ENCODE data around the gene GALNT18. TPM values are rescaled to one million over a fixed set of nuclear protein-coding genes. Genes with fewer than 3 reads are reported as not detected.

GALNT18 gene
- total RNA-seq, 1 experiment from 2014 or later: 1.7 TPM

- H3K9ac ChIP-seq (ENCODE audit: extremely low read depth, insufficient read length, low read length): no peak overlapping the region
- no peak overlapping the region for H4K8ac ChIP-seq (replicated peaks; ENCODE audit: insufficient read length, low read depth, low read length)
- H2BK5ac ChIP-seq (ENCODE audit: insufficient read length, low read length): no peak overlapping the region
- no CpG with 5 or more reads among the region's 3 CpGs for WGBS (ENCODE audit: extremely low coverage, insufficient read length, low lambda C conversion rate)
- no peaks in the 10 kb centered on the region for H3K23me2 ChIP-seq (ENCODE audit: insufficient read length, low read depth, low read length, poor library complexity, severe bottlenecking)
- peaks cover 16 to 18% of the 10 kb centered on the region in 2 experiments; a peak in 3 of 4 replicates for H3K4me1 Mint-ChIP-seq
- no peak overlapping the region for H2BK15ac ChIP-seq (ENCODE audit: low read depth, low read length)
- H3K4me1 ChIP-seq (ENCODE audit: insufficient read depth, low read length): no peaks in the 10 kb centered on the region; the same call in 1 of the 2 replicates
- no peak overlapping the region for H3K4me2 ChIP-seq (ENCODE audit: insufficient read depth, insufficient read length, low read length)
- no peak overlapping the region for H3K4ac ChIP-seq (ENCODE audit: low read depth, low read length)
- H3K79me1 ChIP-seq (ENCODE audit: insufficient read depth, low read depth, low read length, poor library complexity, severe bottlenecking): no peaks in the 10 kb centered on the region
- no peak overlapping the region for H4K5ac ChIP-seq (ENCODE audit: insufficient read length, low read depth, low read length)
- H3K9me3 ChIP-seq (ENCODE audit: control insufficient read depth, low read depth, low read length): no peaks in the 10 kb centered on the region
- DNase-seq: no peak
- no peak overlapping the region for H3K18ac ChIP-seq (ENCODE audit: insufficient read length, low read depth, low read length)
- H3K56ac ChIP-seq (ENCODE audit: insufficient read length, low read depth, low read length): no peak overlapping the region
- H2AK5ac ChIP-seq (ENCODE audit: insufficient read length, low read length): no peak overlapping the region
- H3K27me3 Mint-ChIP-seq (ENCODE audit: low read depth): peaks cover 9% of the 10 kb centered on the region
- peaks cover 16 to 18% of the 10 kb centered on the region in 2 experiments for H3K9me3 Mint-ChIP-seq
- no peak for TF ChIP-seq CTCF (conservative IDR thresholded peaks at IDR 0.05)
- no peak overlapping the region for H3K27ac ChIP-seq (ENCODE audit: insufficient read length, low read depth, low read length)
- no peak overlapping the region for H2BK20ac ChIP-seq (ENCODE audit: low read depth, low read length, poor library complexity, severe bottlenecking)
- H4K20me1 ChIP-seq (ENCODE audit: control insufficient read depth, insufficient read depth, insufficient read length): no peaks in the 10 kb centered on the region
- no peak overlapping the region for H4K91ac ChIP-seq (ENCODE audit: insufficient read length, low read depth, low read length)
- no peaks in the 10 kb centered on the region for H3K27me3 ChIP-seq (ENCODE audit: insufficient read depth, low read length)
- H2BK12ac ChIP-seq (ENCODE audit: insufficient read length, low read depth, low read length): no peak overlapping the region
- H2AFZ ChIP-seq (ENCODE audit: low read length): no peak overlapping the region
- no peak overlapping the region for H2BK120ac ChIP-seq (ENCODE audit: low read depth, low read length, poor library complexity, severe bottlenecking)
- no peak overlapping the region for H3K14ac ChIP-seq (ENCODE audit: insufficient read depth, low read length)
- no peak overlapping the region for H3K4me3 Mint-ChIP-seq
- no peaks in the 10 kb centered on the region for H3K79me2 ChIP-seq (ENCODE audit: insufficient read depth, low read length)
- H3K23ac ChIP-seq (ENCODE audit: insufficient read length, low read depth, low read length): no peak overlapping the region
- no peak overlapping the region for H3K27ac Mint-ChIP-seq
- peaks cover 2 to 15% (median 3%) of the 10 kb centered on the region in 3 experiments; a peak in 6 of 7 replicates for H3K36me3 Mint-ChIP-seq (ENCODE audit: insufficient read depth in 1 of 3, low read depth in 3 of 3)
- H3T11ph ChIP-seq (ENCODE audit: low read length): no peak overlapping the region
Measured at GRCh38 chr11:11668274-11668673, 46.5 kb upstream of the GALNT18 start.
